GM21423 (cell line): ENCODE measurements around the gene HOXC13.

Source experiments
- ATAC-seq: cut with Tn5 transposase; IDR thresholded peaks from one replicate; pipeline ENCODE4 v1.9.1; 2021; ENCODE audit warnings: mild to moderate bottlenecking, moderate library complexity; ENCODE audit not compliant: unreplicated experiment

The HOXC13 gene

DNA sequence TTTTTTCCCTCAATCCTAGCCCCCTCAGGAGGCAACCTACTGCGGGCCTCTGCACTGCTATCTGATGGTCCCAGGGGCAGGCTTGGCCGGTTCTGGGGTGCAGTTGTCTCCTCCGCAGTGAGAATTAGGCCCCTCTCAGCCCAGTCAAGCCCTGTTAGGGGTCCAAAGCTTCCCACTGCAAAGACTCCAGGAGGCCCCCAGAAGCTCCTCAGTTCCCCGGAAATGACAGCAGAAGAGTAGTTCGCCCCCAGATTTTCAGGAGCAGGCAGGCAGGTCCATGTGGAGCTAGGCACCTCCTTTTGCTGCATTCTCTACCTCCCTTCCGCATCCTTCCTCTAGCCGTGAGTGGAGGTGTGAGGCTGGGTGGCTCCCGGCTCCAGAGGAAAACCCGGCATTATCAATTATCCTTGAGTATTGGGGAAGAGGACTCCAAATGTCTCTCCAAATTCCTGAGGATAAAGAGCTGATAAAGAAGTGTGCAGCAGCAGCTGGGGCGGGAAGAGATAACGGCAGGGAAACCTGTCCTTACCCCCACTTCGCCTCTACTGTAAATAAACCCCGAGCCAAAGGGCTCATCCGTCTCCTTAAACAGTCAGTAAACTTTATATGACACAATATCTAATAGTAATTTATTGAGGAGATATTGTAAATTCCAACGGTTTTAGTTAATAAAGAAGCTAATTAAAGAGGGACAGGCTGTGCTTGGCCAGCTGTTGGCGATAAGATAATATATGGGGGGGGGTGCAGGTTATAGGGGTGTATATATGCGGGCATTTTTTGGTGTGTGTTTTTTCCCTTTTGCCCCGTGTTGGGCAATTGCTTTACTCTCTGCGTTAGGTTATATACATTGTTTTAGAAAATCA is 15.4 kb downstream of the HOXC13 start:
- no peak for ATAC-seq

DNA sequence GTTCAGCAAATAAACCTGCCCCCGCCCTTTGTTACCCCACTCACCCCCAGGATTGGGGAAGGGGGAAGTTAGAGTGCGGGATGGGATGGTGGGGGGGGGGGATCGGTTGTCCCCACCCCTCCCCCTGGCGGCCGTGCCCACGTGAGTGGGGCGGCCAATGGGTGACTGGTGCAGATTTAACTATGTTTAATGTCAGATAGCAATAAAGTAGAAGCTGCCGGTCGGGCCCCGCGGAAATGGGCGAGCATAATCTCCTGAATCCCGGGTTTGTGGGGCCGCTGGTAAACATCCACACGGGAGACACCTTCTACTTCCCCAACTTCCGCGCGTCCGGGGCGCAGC is 16.0 kb downstream of the HOXC13 start, which contains the start of gene HOXC12:
HOXC12 (plus strand) TSS at position 210 of the 342 bp plus-strand sequence; CDS start at position 237, 27 bp downstream.
- no peak for ATAC-seq

DNA sequence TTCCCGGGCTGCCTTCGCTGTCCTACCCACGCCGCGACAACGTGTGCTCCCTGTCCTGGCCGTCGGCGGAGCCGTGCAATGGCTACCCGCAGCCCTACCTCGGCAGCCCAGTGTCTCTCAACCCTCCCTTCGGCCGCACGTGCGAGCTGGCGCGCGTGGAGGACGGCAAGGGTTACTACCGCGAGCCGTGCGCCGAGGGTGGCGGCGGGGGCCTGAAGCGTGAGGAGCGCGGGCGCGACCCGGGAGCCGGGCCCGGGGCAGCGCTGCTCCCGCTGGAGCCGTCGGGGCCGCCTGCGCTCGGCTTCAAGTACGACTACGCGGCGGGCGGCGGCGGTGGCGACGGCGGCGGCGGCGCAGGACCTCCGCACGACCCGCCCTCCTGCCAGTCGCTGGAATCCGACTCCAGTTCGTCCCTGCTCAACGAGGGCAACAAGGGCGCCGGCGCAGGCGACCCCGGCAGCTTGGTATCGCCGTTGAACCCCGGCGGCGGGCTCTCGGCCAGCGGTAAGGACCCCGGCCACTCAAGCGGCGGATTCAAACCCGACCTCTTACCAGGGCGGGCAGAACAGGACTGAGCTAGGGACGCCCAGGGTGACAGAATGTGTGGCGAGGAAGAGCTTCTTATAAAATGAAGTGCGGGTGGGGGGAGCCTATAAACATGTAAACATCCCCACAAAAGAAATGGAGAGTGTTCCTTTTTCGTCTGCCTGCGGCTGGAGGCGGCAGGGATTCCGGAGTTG is 16.6 kb downstream of the HOXC13 start:
- no peak for ATAC-seq

DNA sequence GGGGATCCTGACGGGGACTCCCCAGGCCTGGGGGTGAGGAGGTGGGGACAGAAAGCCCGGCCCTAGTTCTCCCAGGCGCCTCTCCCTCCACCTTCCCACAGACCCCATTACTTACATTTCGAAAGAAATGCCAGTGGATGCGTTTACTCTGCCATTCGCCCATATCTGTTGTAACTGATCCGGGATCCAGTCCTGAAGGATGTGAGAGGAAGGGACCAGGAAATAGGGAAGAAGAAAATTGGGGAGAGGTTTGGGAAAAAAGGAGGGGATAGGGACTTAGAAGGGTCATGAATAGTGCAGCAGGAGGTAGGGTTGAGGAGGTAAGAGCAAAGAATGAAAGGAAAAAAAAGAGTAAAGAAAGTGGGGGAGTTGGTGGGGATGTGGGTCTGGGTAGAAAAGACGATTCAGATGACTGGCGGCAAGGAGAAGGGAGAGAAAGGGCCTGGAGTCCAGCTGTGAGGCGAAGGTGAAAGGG is 17.2 kb downstream of the HOXC13 start:
- no peak for ATAC-seq

DNA sequence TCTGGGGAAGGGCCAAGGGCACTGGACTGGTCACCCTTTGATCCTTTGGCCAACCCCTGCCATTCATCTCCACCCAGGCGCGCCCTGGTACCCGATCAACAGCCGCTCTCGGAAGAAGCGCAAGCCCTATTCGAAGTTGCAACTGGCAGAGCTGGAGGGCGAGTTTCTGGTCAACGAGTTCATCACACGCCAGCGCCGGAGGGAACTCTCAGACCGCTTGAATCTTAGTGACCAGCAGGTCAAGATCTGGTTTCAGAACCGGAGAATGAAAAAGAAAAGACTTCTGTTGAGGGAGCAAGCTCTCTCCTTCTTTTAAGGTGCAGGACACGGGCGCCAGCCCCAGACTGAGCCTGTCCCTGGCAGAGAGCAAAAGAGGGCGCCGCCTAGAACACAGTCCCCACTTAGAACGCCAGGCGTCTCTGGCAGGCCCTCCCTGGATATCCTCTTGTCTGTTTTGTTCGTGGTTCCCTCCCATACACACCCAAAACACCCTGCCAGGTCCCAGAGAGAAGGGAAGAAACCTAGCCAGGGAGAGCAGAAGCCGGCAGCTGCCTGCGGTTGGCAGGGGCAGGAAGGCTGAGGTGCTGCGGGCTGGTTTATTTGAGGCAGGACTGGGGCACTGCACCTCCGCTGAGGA is 17.7 kb downstream of the HOXC13 start:
- ATAC-seq: no peak

DNA sequence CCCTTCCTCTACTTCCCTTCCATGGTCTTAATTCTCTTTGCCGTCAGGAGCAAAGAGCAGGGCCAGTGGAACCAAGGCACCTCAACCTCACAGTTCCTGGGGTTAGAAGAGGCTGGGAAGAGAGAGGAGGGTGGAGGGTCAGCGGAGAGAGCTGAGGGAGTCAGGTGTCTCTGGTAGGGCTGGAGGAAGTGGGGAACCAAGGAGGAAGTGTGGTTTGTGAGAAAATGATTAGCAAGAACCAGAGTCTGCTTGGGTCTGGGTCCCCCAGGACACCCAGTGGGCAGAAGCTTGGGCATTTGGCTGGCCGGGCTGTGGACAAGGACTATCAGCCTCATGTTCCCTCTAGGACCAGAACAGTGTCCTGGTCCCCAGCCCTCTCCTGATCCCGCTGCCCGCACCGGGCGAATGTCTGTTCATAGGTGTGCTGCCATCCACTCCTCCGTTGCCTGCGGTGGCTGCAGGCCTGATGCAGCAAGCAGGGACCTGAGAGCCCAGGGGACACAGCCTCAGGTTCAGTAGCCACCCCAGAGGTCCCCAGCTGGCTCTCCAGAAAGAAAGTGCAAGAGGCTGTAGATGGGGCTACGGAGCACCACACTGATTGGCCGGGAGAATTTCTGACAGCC is 18.4 kb downstream of the HOXC13 start:
- ATAC-seq: no peak

DNA sequence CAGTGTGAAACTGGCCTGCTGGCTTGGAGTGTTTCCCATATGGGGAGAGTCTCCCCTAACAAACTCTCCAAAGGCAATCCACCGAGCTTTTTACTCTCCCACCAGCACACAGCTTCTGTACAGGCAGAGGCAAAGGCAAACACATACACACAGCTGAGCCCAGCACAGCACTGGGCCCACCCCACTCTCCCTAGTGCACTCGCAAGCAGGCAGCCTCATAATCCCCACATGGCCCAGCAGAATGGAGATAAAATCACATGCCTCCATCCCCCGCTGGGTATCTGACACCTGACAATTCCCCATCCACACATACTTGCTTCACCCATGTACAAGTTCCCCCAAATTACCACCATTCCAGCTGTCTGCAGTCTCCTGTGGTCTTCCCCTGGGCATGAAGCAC is 19.5 kb downstream of the HOXC13 start:
- ATAC-seq: no peak

DNA sequence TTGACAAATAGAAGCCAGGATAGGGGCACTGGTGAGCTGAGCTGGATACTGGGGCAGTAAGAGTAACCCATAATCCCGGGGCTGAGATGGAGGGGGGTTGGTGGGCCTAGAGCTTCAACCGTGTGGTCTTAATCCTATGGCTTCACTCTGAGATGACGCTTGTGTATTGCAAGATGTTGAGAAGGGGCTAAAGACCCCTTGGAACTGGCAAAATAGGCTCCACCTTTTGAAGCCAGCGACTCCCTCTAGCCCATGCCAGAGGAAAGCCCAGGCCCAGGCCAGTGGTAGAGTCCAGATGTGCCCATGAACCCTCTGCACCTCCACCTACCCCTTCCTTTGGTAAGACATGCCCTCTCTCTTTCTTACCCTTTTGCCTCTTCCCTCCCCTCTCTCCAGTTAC is 20.7 kb downstream of the HOXC13 start:
- ATAC-seq: no peak

DNA sequence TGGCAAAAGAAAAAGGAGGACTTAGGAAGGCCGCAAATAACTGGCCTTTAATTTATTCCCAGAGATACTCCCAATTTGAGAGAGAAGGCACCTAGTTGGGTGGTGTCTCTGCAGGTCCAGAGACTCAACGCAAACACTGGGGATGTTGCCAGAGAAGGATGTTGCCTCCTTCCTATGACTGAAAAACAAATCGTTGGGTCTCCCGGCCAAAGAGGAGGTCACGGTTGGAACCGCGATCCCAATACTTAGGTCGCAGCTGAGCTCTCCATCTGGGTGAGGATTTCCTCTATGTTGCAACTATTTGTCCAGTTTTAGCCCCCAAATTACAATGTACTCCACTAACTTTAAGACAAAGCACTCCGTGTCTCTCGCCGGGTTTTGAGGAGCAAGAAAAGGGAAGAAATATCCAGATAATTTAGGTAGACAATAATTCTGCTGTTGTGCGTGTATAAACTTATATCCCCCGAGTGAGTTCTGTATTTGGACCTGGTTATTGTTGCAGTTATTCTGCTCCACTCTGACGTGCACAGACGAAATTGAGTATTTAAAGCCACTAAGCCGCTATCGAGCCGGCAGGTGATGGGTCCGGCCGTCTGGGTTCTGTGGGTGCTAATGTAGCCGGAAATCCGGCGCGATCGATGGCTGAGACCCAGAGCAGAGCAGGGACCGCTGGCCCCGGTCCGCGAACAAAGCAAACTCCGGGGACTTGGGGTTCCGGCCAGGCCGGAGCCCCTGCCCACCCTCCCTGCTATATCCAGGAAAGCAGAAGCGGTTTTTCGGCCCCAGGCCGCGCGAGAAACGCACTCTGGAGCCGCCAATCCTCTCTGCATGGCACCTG is 21.8 kb downstream of the HOXC13 start:
- no peak for ATAC-seq

DNA sequence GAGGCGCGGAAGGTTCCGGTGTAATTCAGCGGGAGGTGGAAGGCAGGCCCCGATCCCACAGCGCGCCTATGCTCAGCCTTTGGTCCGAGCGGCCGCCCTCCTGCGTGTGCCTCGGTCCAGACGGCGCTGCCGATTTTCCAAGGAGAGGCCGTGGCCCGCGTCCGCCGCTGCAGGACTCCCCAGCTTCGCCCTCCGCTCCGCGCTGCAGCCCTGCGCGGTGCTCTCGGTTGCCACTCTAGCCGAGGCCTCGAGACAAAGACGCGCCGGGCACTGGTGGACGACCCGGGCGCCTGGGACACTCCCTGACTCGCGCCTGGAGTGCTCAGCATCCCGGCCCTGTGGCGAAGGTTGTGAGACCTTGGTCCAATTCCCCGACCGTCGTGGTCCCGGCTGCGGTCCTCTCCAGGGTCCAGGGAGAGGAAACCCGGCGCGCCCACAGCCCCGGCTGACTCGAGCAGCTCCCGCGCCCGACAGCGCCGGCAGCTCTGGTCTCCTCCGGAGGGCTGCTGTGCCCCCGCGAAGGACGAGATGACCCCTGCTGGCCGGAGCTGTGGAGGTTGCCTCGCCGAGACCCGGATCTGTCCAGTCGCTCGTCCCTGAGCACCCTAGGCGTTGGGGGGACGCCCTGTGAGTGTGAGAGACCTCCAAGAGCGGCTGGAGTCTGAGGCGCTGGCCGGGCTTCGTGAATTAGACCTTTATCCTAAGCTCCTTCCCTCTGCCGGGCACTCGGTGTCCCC is 22.6 kb downstream of the HOXC13 start:
- no peak for ATAC-seq

DNA sequence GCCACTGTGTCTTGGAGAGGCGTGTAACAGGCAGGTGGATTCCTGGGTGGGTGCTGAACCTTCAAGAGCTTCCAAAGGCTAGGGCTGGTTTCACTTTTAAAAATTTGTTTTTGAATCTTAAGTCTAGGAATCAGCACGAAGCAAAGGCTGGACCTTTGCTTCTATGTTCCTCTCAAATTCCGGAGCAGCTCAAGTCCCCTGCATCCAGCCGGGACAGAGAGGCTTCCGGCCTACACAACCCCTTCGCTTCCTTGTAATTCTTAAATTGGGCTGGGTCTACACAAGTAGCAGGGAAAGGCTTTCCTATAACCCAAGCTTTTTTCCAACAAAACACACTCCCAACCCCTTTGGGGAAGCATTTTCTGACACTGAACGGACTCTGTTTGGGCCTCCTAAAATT is 24.4 kb downstream of the HOXC13 start:
- ATAC-seq: no peak

DNA sequence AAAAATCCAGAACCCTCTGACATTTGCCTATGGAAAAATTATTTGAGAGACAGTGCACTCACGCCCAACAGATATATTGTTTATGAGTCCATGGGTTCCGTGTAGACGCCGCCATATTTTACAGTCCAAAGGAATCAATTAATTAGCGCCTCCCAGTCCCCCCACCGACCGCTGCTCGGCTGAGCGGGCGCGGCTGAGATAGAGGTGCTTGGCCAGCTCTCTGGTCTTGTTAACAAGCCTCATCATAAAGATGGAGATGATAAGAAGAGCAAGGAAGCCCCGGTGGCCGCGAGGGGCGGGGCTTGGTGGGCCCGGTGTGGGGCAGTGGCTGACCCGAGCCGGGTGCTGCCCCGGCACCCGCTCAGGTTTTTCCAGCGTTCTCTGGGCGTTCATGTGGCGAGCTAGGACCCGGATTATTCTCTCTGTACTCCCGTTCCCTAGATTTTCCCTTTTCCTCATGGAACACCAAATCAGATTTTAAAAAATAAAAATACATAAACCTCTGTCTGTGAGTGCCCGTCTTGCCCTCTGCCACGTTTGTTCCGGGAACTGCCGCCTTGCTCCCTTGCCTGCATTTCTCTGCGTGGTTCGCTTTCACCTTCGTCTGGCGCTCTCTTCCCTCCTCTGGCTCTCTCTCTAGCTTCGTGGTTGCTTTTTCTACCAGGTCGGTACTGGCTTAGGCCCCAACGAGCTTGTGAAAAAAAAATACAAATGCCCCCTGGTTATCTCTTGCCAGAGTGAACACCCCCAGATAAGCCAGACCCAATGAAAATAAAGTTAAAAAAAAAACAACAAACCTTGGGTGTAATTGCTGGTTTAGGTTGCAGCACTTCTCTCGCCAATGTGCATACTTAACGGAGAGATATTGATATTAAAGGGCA is 25.0 kb downstream of the HOXC13 start:
- ATAC-seq: no peak

DNA sequence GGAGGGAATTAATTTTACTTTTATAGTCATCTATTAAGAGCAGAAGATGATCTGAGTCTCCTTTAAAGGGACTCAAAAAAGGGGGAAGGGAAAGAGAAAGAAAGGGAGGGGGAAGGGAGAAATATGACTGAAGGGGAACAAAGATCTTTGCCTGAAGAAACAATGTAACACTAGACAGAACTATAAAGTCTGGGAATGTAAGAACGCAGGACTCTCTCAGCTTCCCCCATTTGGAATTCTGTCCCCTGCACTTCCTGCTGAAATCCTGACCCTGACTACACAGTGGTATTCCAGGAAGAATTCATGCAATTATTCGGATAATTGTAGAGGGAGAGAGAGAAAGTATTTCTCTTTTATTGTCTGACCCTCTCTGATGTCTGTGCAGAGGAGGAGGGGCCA is 25.7 kb downstream of the HOXC13 start:
- ATAC-seq: no peak

DNA sequence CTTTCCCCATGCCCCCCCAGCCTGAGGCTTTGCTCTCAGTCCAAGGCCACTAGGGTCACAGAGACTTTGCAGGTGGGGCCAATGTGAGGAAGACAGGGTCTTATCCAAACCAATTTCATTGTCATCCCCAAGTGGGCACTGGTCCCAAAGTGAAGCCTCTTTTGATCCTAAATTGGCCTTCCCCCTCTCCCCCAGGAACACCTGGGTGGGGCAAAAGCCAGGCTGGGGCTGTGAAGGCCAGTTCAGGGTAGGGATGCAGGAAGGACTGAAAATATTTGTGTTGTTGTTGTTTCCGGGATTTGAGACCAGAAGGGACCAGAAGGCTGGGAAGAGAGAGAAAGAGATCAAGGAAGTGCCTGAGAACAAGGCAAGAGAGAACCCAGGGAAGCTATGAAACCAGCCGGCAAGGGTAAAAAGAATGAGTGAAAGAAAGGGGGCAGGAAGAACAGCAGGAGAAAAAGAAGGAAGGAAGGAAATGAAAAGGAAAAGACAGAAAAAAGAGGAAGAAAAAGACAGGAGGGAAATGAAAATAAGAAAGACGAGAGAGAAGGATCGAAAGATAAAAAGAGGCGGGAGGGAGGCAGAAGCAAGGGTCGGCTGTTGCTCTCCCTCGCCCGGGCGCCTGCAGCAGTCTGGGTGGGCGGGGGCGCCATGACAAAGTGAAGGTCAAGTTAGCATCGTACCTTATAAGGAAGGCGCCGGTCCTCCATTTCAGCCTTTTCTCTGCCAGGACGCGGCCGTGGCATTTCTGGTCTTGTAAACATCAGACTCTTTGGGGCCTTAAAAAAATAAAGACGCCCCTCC is 26.9 kb downstream of the HOXC13 start:
- no peak for ATAC-seq

DNA sequence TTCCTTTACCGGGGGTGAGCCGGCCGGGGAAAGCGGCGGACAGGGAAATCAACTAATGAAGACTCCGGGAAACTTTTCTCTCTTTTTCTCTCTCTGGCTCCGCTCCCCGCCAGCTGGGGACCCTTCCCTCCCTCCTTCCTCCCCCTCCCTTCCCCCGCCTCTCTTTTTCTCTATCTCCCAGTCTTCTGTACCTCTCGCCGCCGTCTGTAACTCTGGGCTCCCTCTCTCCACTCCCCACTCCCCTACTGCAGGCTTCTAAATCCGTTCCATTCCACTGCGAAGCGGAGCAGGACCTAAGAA is 27.4 kb downstream of the HOXC13 start:
- ATAC-seq: no peak

DNA sequence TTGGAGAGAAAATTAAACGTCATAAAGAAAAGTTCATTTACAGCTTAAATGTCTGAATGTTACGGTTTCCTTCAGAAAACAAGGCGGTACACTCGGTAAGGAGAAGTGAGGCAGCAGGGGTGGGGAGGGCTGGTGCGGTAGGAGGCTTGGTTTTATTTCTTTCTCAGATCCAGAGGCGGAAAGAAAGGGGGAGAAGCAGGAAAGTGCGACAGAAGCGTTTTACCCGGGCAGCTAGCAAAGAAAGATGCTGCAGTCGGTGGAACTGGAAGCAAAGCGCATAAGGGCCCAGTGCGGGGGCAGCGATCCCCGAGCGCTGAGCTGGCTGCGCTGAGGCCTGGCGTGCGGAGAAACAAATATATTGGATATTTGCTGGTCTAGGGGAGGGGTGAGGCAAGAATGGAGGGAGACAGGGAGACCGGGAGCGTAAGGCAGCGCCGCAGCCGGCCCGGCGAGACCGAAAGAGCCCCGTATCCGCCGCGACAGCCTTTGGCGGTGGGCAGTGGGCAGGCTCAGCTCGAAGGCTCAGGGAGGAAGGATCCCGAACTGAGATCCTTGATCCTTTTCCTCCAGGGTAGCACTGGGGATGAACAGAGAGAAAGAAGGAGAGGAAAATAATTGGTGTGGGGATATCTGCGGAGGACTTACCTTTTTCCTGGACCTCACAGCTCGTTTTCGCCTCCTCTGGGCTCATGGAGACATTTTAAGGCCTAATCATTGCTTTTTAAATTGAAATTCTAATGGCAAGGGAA is 27.9 kb downstream of the HOXC13 start:
- ATAC-seq: no peak

DNA sequence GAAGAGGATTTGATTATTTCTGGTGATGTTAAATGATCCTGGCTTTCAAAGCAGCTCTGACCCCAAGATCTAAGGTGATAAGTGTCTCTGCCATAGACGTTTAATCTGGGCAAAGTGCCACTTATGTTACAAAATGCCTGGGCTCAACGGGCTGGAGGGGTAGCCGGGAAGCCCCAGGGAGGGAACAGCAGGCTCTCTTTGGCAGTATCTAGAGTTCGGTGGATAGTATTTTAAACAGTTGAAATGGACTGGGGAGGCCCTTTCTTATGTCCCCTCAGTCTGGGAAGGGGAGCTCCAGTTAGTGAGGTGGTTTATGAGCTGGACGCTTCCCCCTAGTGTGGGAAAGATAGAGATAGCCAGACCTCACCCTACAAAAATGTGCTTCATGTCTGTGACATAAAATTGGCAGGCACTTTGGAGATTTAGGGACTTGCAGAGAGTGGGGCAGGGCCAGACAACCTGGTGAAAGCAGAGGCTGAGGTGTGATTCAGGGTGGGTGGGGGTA is 28.8 kb downstream of the HOXC13 start:
- ATAC-seq: no peak
